Dendritic cell treated with granulocyte-macrophage colony-stimulating factor and Interleukin-4, amounts not matched to agents 40 ng/mL and 50 ng/mL, for 4 days (primary cell): ENCODE measurements around the gene CEP112.
"Not testable (repeated sequence)": the region's sequence is repeated elsewhere in the genome, so short reads cannot be mapped to it uniquely, and the experiment has no call there.

Experiments used
- H3K27ac Mint-ChIP-seq: one replicate; pipeline ENCODE4 v1.8.0; 2022; ENCODE audit warnings: mild to moderate bottlenecking, mixed read lengths
- H3K27me3 Mint-ChIP-seq: one replicate; pipeline ENCODE4 v1.8.0; 2022; ENCODE audit warnings: mild to moderate bottlenecking, mixed read lengths
- H3K36me3 Mint-ChIP-seq: one replicate; pipeline ENCODE4 v1.8.0; 2022; ENCODE audit warnings: low read depth, mixed read lengths
- H3K4me1 Mint-ChIP-seq: one replicate; pipeline ENCODE4 v1.8.0; 2022; ENCODE audit warnings: low read depth, mixed read lengths
- H3K4me3 Mint-ChIP-seq: one replicate; pipeline ENCODE4 v1.8.0; 2022; ENCODE audit warnings: mild to moderate bottlenecking, moderate library complexity, mixed read lengths
- H3K9me3 Mint-ChIP-seq: one replicate; pipeline ENCODE4 v1.8.0; 2022; ENCODE audit warnings: mixed read lengths
- intact Hi-C: fragments of 100-400 bp; cut with micrococcal nuclease; formaldehyde crosslinking; loops from one replicate; pipeline ENCODE4 v1.15.0; 2022

CEP112 gene

DNA sequence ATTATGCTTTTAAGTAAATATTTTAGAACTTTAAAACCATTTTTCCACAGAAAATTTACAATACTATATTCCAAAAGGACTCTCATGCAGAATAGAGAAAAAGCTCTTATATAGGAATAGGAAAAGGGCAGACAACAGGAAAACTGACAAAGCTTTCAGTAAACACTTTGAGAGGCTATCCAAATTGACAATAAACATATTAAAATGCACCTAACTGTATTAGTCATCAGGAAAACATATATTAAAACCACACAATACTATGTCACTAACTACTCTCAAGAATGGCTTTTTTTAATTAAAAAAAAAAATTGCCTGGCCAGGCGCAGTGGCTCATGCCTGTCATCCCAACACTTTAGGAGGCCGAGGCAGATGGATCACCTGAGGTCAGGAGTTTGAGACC, 77.3 kb downstream of the CEP112 start:
- Mint-ChIP-seq H3K4me3 (no peak overlapping the region), H3K27me3 (no peaks in the 10 kb centered on the region), H3K27ac (no peak overlapping the region), H3K9me3 (peaks cover 14% of the 10 kb centered on the region), H3K36me3 (no peaks in the 10 kb centered on the region), H3K4me1 (no peaks in the 10 kb centered on the region)
- intact Hi-C loops: no loop called here

DNA sequence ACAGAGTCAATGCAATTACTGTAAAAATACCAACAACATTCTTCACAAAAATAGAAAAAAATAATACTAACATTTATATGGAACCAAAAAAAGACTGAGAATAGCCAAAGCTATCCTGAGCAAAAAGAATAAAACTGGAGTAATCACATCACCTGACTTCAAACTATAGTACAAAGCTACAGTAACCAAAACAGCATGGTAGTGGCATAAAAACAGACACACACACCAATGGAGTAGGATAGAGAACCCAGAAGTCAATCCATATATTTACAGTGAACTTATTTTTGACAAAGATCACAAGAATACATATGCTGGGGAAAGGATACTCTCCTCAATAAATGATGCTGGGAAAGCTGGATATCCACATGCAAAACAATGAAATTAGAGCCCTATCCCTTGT, 84.2 kb downstream of the CEP112 start:
- no peaks in the 10 kb centered on the region for H3K36me3 Mint-ChIP-seq
- intact Hi-C loops: no loop called here
- no peak overlapping the region for H3K27ac Mint-ChIP-seq
- H3K4me1 Mint-ChIP-seq: no peaks in the 10 kb centered on the region
- no peaks in the 10 kb centered on the region for H3K27me3 Mint-ChIP-seq
- H3K9me3 Mint-ChIP-seq: peaks cover 20% of the 10 kb centered on the region
- H3K4me3 Mint-ChIP-seq: no peak overlapping the region

DNA sequence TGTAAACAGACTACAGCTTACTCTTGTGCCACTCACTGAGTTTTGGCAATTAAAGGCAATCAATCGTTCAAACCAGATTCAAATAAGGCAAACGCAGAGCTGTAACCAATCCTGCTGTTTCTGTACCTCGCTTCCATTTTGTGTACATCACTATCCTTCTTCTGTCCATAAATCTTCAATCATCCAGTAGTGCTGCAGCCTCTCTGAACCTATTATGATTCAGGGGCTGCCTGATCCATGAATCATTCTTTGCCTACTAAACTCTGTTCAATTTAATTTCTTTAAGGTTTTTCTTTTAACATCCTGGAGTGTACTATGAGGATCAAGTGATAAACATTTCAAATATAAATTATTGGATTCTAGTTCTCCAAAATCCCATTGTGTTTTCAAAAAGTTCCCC, 93.9 kb downstream of the CEP112 start:
- Mint-ChIP-seq H3K27me3 (peaks cover 1% of the 10 kb centered on the region), H3K4me1 (no peaks in the 10 kb centered on the region), H3K4me3 (no peak overlapping the region), H3K27ac (no peak overlapping the region), H3K36me3 (no peaks in the 10 kb centered on the region), H3K9me3 (peaks cover 17% of the 10 kb centered on the region)
- intact Hi-C loops: no loop called here

DNA sequence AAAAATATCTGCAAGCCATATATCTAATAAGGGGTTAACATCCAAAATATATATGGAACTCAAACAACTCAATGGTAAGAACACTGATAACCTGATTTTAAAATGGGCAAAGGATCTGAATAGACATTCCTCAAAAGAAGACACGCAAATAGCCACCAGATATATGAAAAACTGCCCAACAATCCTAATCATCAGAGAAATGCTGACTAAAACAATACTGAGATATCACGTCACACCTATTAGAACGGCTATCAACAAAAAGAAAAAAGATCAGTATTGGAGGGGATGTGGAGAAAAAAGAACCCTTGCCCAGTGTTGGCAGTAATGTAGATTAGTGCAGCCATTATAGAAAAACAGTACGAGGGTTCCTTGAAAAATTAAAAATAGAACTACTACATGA, 97.2 kb downstream of the CEP112 start:
- no peaks in the 10 kb centered on the region for H3K4me1 Mint-ChIP-seq

DNA sequence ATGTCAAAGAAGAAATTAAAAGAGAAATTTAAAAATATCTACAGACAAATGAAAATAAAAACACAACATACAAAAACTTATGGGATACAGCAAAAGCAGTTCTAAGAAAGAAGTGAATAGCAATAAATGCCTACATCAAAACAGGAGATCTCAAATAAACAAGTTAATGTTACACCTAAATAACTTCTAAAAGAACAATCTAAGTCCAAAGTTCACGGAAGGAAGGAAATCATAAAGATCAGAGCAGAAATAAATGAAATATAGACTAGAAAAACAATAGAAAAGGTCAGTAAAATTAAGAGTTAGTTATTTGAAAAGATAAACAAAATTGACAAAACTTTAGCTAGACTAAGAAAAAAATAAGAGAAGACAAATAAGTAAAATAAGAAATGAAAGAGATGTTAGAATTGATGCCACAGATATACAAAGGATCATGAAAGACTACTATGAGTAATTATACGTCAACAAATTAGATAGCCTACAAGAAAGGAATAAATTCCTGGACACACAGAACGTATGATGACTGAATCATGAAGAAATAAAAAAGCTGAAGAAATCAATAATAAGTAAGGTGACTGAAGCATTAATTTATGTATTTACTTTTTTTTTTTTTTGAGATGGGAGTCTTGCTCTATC, 100.4 kb downstream of the CEP112 start:
- H3K4me1 Mint-ChIP-seq: no peaks in the 10 kb centered on the region
- no peak overlapping the region for H3K4me3 Mint-ChIP-seq
- H3K9me3 Mint-ChIP-seq: peaks cover 22% of the 10 kb centered on the region
- intact Hi-C loops: no loop called here
- no peaks in the 10 kb centered on the region for H3K27me3 Mint-ChIP-seq
- H3K36me3 Mint-ChIP-seq: no peaks in the 10 kb centered on the region
- H3K27ac Mint-ChIP-seq: no peak overlapping the region

More for the DNA sequence above, 97.2 kb downstream of the CEP112 start:
- H3K27me3 Mint-ChIP-seq: no peaks in the 10 kb centered on the region
- H3K27ac Mint-ChIP-seq: no peak overlapping the region
- H3K36me3 Mint-ChIP-seq: no peaks in the 10 kb centered on the region
- peaks cover 33% of the 10 kb centered on the region for H3K9me3 Mint-ChIP-seq
- no peak overlapping the region for H3K4me3 Mint-ChIP-seq
- intact Hi-C loops: no loop called here

GRCh38 chr17:66089764-66090163, 102.2 kb downstream of the CEP112 start:
- Mint-ChIP-seq H3K36me3 (no peaks in the 10 kb centered on the region), H3K4me3 (no peak overlapping the region), H3K27me3 (no peaks in the 10 kb centered on the region)

DNA sequence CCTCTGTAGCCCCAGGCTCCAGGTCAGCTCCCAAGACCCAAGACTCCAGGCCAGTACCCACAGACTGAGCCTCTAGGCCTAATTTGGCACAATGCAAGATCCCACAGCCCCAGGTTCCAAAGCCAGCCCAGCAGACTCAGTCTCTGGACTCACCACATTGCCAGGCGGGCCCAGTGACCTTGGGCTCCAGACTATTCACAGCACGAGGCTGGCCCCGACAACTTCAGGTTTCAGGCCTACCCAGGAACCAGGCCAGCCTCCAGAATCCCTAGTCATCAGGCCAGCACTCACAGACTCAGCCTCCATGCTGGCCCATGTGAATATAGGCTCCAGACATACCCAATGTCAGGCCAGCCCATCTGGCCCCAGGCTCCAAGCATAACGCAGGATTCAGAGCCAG, 103.8 kb downstream of the CEP112 start:
- Mint-ChIP-seq H3K4me3 (no peak overlapping the region), H3K27ac (no peak overlapping the region), H3K27me3 (no peaks in the 10 kb centered on the region), H3K4me1 (no peaks in the 10 kb centered on the region), H3K36me3 (no peaks in the 10 kb centered on the region), H3K9me3 (peaks cover 22% of the 10 kb centered on the region)
- intact Hi-C loops: no loop called here

More at GRCh38 chr17:66089764-66090163, 102.2 kb downstream of the CEP112 start:
- intact Hi-C loops: no loop called here
- Mint-ChIP-seq H3K4me1 (no peaks in the 10 kb centered on the region), H3K9me3 (peaks cover 22% of the 10 kb centered on the region), H3K27ac (no peak overlapping the region)

- no peak overlapping the region for H3K27ac Mint-ChIP-seq
- H3K27me3 Mint-ChIP-seq: no peaks in the 10 kb centered on the region
- H3K4me3 Mint-ChIP-seq: no peak overlapping the region
- H3K4me1 Mint-ChIP-seq: no peaks in the 10 kb centered on the region
- intact Hi-C loops: no loop called here
- H3K36me3 Mint-ChIP-seq: no peaks in the 10 kb centered on the region
- peaks cover 16% of the 10 kb centered on the region for H3K9me3 Mint-ChIP-seq
Measured at GRCh38 chr17:66087073-66087472, 104.9 kb downstream of the CEP112 start.

DNA sequence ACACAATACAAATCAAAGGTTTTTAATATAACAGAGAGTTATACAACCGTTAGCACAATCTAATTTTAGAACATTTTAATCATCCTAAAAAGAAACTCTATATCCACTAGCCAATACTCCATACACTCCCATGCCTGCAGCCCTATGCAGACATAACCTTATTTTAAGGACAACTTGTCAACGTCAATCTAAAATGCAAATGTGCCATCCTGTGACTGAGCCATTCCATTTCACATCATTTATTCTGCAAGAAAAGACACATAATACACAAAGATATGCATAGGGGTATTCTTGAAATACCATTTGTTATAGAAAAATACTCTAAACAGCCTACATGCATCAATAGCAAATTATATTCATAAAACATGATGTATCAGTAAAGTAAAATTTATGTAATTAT, 106.7 kb downstream of the CEP112 start:
- Mint-ChIP-seq H3K27me3 (no peaks in the 10 kb centered on the region), H3K4me1 (no peaks in the 10 kb centered on the region), H3K9me3 (peaks cover 3% of the 10 kb centered on the region), H3K36me3 (no peaks in the 10 kb centered on the region), H3K27ac (no peak overlapping the region), H3K4me3 (no peak overlapping the region)
- intact Hi-C loops: no loop called here

GRCh38 chr17:66080670-66081069, 111.3 kb downstream of the CEP112 start:
- H3K36me3 Mint-ChIP-seq, H3K27me3 Mint-ChIP-seq, H3K4me3 Mint-ChIP-seq, H3K9me3 Mint-ChIP-seq, intact Hi-C loops, H3K4me1 Mint-ChIP-seq, H3K27ac Mint-ChIP-seq: not testable (repeated sequence)

DNA sequence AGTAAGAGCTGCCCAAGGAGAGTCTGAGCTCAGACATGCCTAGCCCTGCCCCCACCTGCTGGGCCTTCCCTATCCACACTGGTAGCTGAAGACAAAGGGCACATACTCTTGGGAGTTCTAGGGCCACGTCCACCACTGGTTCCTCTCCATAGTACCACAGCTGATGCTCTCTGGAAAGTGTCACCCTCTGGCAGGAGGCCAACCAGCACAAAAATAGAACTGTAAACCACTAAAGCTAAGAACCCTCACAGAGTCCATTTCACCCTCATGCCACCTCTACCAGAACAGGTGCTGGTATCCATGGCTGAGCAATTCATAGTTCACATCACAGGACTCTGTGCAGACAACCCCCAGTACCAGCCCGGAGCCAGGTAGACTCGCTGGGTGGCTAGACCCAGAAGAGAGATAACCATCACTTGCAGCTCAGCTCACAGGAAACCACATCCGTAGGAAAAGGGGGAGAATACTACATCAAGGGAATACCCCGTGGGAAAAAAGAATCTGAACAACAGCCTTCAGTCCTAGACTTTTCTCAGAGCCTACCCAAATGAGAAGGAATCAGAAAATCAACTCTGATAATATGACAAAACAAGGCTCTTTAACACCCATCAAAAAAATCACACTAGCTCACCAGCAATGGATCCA, 115.3 kb downstream of the CEP112 start:
- Mint-ChIP-seq H3K4me3 (no peak overlapping the region), H3K27ac (no peak overlapping the region), H3K9me3 (peaks cover 8% of the 10 kb centered on the region), H3K36me3 (no peaks in the 10 kb centered on the region), H3K27me3 (no peaks in the 10 kb centered on the region), H3K4me1 (no peaks in the 10 kb centered on the region)
- intact Hi-C loops: no loop called here

GRCh38 chr17:66073384-66073783, 118.5 kb downstream of the CEP112 start:
- Mint-ChIP-seq H3K27ac (no peak overlapping the region), H3K4me3 (no peak overlapping the region), H3K9me3 (peaks cover 8% of the 10 kb centered on the region), H3K27me3 (no peaks in the 10 kb centered on the region), H3K4me1 (no peaks in the 10 kb centered on the region), H3K36me3 (no peaks in the 10 kb centered on the region)
- intact Hi-C loops: no loop called here

- H3K36me3 Mint-ChIP-seq: no peaks in the 10 kb centered on the region
- no peaks in the 10 kb centered on the region for H3K27me3 Mint-ChIP-seq
- no peaks in the 10 kb centered on the region for H3K4me1 Mint-ChIP-seq
- H3K4me3 Mint-ChIP-seq: no peak overlapping the region
- intact Hi-C loops: no loop called here
- peaks cover 9% of the 10 kb centered on the region for H3K9me3 Mint-ChIP-seq
- no peak overlapping the region for H3K27ac Mint-ChIP-seq
Measured at GRCh38 chr17:66063686-66064085, 128.2 kb downstream of the CEP112 start.

DNA sequence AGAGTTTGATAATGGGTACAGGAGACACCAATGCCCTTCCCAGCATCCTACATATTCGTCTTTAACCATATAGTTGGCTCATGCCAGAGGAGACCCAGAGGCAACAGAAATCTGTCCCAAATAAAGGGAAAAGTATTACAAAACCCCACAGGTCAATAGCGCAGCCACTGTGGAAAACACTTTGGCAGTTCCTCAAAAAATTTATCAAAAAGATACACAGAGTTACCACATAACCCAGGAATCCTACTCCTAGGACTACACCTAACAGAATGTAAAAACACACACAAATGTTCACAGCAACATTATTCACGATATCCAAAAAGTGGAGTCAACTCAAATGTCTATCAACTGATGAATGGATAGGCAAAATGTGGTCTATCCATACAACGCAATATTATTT, 135.8 kb downstream of the CEP112 start:
- H3K36me3 Mint-ChIP-seq: no peaks in the 10 kb centered on the region

DNA sequence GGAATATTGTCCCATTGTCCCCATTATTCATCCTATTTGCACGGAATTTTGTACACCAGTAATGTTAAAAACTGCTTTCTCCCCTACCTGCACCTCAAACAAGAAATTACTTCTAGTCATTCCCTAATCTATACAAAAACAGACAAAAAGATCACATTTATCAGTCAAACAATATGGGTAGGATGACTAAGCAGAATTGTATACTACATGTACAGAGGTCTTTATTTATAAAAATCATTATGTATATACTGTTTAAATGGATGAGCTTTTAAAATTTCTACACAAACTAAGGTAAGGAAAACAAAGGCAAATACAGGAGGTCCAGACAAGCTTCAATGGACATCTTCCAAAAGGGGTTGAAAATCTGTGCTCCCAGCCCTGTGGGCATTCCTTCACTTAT, 137.7 kb downstream of the CEP112 start:
- H3K9me3 Mint-ChIP-seq: peaks cover 21% of the 10 kb centered on the region
- no peak overlapping the region for H3K4me3 Mint-ChIP-seq
- intact Hi-C loops: no loop called here
- no peak overlapping the region for H3K27ac Mint-ChIP-seq
- no peaks in the 10 kb centered on the region for H3K4me1 Mint-ChIP-seq
- H3K27me3 Mint-ChIP-seq: no peaks in the 10 kb centered on the region
- no peaks in the 10 kb centered on the region for H3K36me3 Mint-ChIP-seq

More for the DNA sequence above, 135.8 kb downstream of the CEP112 start:
- no peaks in the 10 kb centered on the region for H3K27me3 Mint-ChIP-seq
- no peak overlapping the region for H3K27ac Mint-ChIP-seq
- intact Hi-C loops: no loop called here
- H3K9me3 Mint-ChIP-seq: peaks cover 21% of the 10 kb centered on the region
- no peaks in the 10 kb centered on the region for H3K4me1 Mint-ChIP-seq
- no peak overlapping the region for H3K4me3 Mint-ChIP-seq
